K562 treated with DMSO at 1 percent for 24 hours (cell line): ENCODE measurements around the gene FAM241B. TPM values are rescaled to one million over a fixed set of nuclear protein-coding genes. Genes with fewer than 3 reads are reported as not detected.

ENCODE experiments used
- total RNA-seq: library from RNA; unstranded; fragments of 300-600 nt; gene quantifications from 2 replicates; pipeline ENCODE4 v1.2.3, GENCODE V29; 2022; ENCODE audit warnings: low read depth; ENCODE audit not compliant: insufficient read depth

The FAM241B gene, protein sequence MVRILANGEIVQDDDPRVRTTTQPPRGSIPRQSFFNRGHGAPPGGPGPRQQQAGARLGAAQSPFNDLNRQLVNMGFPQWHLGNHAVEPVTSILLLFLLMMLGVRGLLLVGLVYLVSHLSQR
- total RNA-seq: 13.1 and 13.2 TPM in 2 replicates

GRCh38 chr10:69629897-69630650 is at the start of gene FAM241B:
FAM241B (plus strand) TSS chr10:69630247; CDS start chr10:69631744, 1,497 bp downstream.

Other genes starting within 250 kb of the FAM241B start
- gene TACR2, start 213.3 kb upstream of the FAM241B start, total RNA-seq: 0.15 TPM in 1 of 2 replicates, not detected in the other
- gene TSPAN15, start 178.8 kb upstream of the FAM241B start, total RNA-seq: 4.6 and 6.7 TPM in 2 replicates
- gene NEUROG3, start 56.8 kb upstream of the FAM241B start, total RNA-seq: not detected in 2 replicates
- not detected in 2 replicates for gene COL13A1, start 171.7 kb downstream of the FAM241B start, total RNA-seq